Measurements from ENCODE around the gene MAPK1IP1L. TPM values are rescaled to one million over a fixed set of nuclear protein-coding genes. Genes with fewer than 3 reads are reported as not detected.

The MAPK1IP1L gene
- total and polyA plus RNA-seq, 2 experiments from 2014 or later: 79.4 to 92.5 TPM

- H3K79me2 ChIP-seq (ENCODE audit: insufficient read depth): peaks cover 54% of the 10 kb centered on the region
- 2% methylated on average over 14 of the region's 14 CpGs for WGBS, 2 experiments (ENCODE audit: low coverage in 1 of 2, low lambda C conversion rate in 2 of 2, missing lambda C conversion rate in 2 of 2)
- peak overlapping the region; percentile 100 for H3K4me2 ChIP-seq (ENCODE audit: unreplicated experiment)
- H3F3A ChIP-seq (ENCODE audit: insufficient read depth): peaks cover 30% of the 10 kb centered on the region
- peak overlapping the region; percentile 90 for H3K4me3 ChIP-seq
- TF ChIP-seq EZH2 (IDR thresholded peaks at IDR 0.05; ENCODE audit: insufficient read depth, poor library complexity, severe bottlenecking) (no peak), EZH2phosphoT487 (IDR thresholded peaks at IDR 0.05; ENCODE audit: insufficient read depth, low read depth) (no peak)
- no peaks in the 10 kb centered on the region for H3K9me2 ChIP-seq (ENCODE audit: insufficient read depth)
- H3K9me3 ChIP-seq (ENCODE audit: low read depth): no peaks in the 10 kb centered on the region
- H2AFZ ChIP-seq: 0 out of 2 replicates have a peak overlapping the region, but pooled peaks have one; percentile 1
- H3K9ac ChIP-seq: peak overlapping the region; percentile 99
- H4K20me1 ChIP-seq (ENCODE audit: insufficient read depth): peaks cover 10% of the 10 kb centered on the region
- in situ Hi-C loops (cut with MboI): no loop called here
- no peaks in the 10 kb centered on the region for H3K27me3 ChIP-seq (replicated peaks; ENCODE audit: insufficient read depth)
- H3K27ac ChIP-seq: peak overlapping the region; percentile 97
- H3K4me1 ChIP-seq (ENCODE audit: insufficient read depth): peaks cover 18% of the 10 kb centered on the region
- peak; percentile 64 for DNase-seq
- peaks cover 19% of the 10 kb centered on the region; the same call in 1 of the 2 replicates for H3K36me3 ChIP-seq (ENCODE audit: low read depth)
Measured at GRCh38 chr14:55052269-55052930, 953 bp downstream of the MAPK1IP1L start.

- TF ChIP-seq EZH2phosphoT487 (IDR thresholded peaks at IDR 0.05; ENCODE audit: insufficient read depth, low read depth) (no peak), EZH2 (IDR thresholded peaks at IDR 0.05; ENCODE audit: insufficient read depth, poor library complexity, severe bottlenecking) (no peak)
- H3K4me2 ChIP-seq (ENCODE audit: unreplicated experiment): peak overlapping the region; percentile 100
- H3K9me2 ChIP-seq (ENCODE audit: insufficient read depth): no peaks in the 10 kb centered on the region
- no peaks in the 10 kb centered on the region for H3K9me3 ChIP-seq (ENCODE audit: low read depth)
- peak overlapping the region; percentile 97 for H3K27ac ChIP-seq
- peaks cover 18% of the 10 kb centered on the region for H3K4me1 ChIP-seq (ENCODE audit: insufficient read depth)
- no peak overlapping the region for H2AFZ ChIP-seq
- H4K20me1 ChIP-seq (ENCODE audit: insufficient read depth): peaks cover 10% of the 10 kb centered on the region
- H3F3A ChIP-seq (ENCODE audit: insufficient read depth): peaks cover 29% of the 10 kb centered on the region
- WGBS, 2 experiments (ENCODE audit: low coverage in 1 of 2, low lambda C conversion rate in 2 of 2, missing lambda C conversion rate in 2 of 2): 86 to 87% methylated on average over 6 of the region's 6 CpGs
- no peak for DNase-seq
- peak overlapping the region; percentile 90 for H3K4me3 ChIP-seq
- peaks cover 23% of the 10 kb centered on the region; the same call in 1 of the 2 replicates for H3K36me3 ChIP-seq (ENCODE audit: low read depth)
- peak overlapping the region; percentile 99 for H3K9ac ChIP-seq
- H3K27me3 ChIP-seq (replicated peaks; ENCODE audit: insufficient read depth): no peaks in the 10 kb centered on the region
- peaks cover 60% of the 10 kb centered on the region for H3K79me2 ChIP-seq (ENCODE audit: insufficient read depth)
- in situ Hi-C loops (cut with MboI): no loop called here
Measured at GRCh38 chr14:55053018-55053417, 1.6 kb downstream of the MAPK1IP1L start.

GRCh38 chr14:55053500-55053899 lies 2.1 kb downstream of the MAPK1IP1L start:
- H2AFZ ChIP-seq: no peak overlapping the region
- H3K9ac ChIP-seq: no peak overlapping the region; the same call in 1 of the 2 replicates

GRCh38 chr14:55054098-55054497 lies 2.7 kb downstream of the MAPK1IP1L start:
- WGBS, 2 experiments (ENCODE audit: low coverage in 1 of 2, low lambda C conversion rate in 2 of 2, missing lambda C conversion rate in 2 of 2): 97 to 99% methylated on average over 13 of the region's 13 CpGs
- no peaks in the 10 kb centered on the region for H3K9me2 ChIP-seq (ENCODE audit: insufficient read depth)
- TF ChIP-seq EZH2 (IDR thresholded peaks at IDR 0.05; ENCODE audit: insufficient read depth, poor library complexity, severe bottlenecking) (no peak), EZH2phosphoT487 (IDR thresholded peaks at IDR 0.05; ENCODE audit: insufficient read depth, low read depth) (no peak)
- no peak for DNase-seq
- H4K20me1 ChIP-seq (ENCODE audit: insufficient read depth): peaks cover 10% of the 10 kb centered on the region
- no peak overlapping the region for H2AFZ ChIP-seq
- no peak overlapping the region for H3K4me3 ChIP-seq
- no peak overlapping the region for H3K9ac ChIP-seq
- no peaks in the 10 kb centered on the region for H3K9me3 ChIP-seq (ENCODE audit: low read depth)
- H3K4me2 ChIP-seq (ENCODE audit: unreplicated experiment): no peak overlapping the region
- in situ Hi-C loops (cut with MboI): no loop called here
- H3K36me3 ChIP-seq (ENCODE audit: low read depth): peaks cover 27% of the 10 kb centered on the region; the same call in 1 of the 2 replicates
- H3K4me1 ChIP-seq (ENCODE audit: insufficient read depth): peaks cover 18% of the 10 kb centered on the region
- peaks cover 21% of the 10 kb centered on the region for H3F3A ChIP-seq (ENCODE audit: insufficient read depth)
- no peak overlapping the region for H3K27ac ChIP-seq
- peaks cover 71% of the 10 kb centered on the region for H3K79me2 ChIP-seq (ENCODE audit: insufficient read depth)
- H3K27me3 ChIP-seq (replicated peaks; ENCODE audit: insufficient read depth): no peaks in the 10 kb centered on the region

More at GRCh38 chr14:55053500-55053899, 2.1 kb downstream of the MAPK1IP1L start:
- Histone ChIP-seq H3K4me1 (ENCODE audit: insufficient read depth) (peaks cover 18% of the 10 kb centered on the region), H3K27me3 (replicated peaks; ENCODE audit: insufficient read depth) (no peaks in the 10 kb centered on the region), H3K9me2 (ENCODE audit: insufficient read depth) (no peaks in the 10 kb centered on the region), H3K79me2 (ENCODE audit: insufficient read depth) (peaks cover 65% of the 10 kb centered on the region), H3K9me3 (ENCODE audit: low read depth) (no peaks in the 10 kb centered on the region), H3F3A (ENCODE audit: insufficient read depth) (peaks cover 25% of the 10 kb centered on the region), H3K4me2 (ENCODE audit: unreplicated experiment) (peak overlapping the region; percentile 100), H3K27ac (no peak overlapping the region), H3K36me3 (ENCODE audit: low read depth) (peaks cover 27% of the 10 kb centered on the region; the same call in 1 of the 2 replicates), H3K4me3 (peak overlapping the region; percentile 90), H4K20me1 (ENCODE audit: insufficient read depth) (peaks cover 10% of the 10 kb centered on the region)
- in situ Hi-C loops (cut with MboI): no loop called here
- WGBS, 2 experiments (ENCODE audit: low coverage in 1 of 2, low lambda C conversion rate in 2 of 2, missing lambda C conversion rate in 2 of 2): 89 to 93% methylated on average over 7 of the region's 7 CpGs
- no peak for DNase-seq
- TF ChIP-seq EZH2phosphoT487 (IDR thresholded peaks at IDR 0.05; ENCODE audit: insufficient read depth, low read depth): no peak
- no peak for TF ChIP-seq EZH2 (IDR thresholded peaks at IDR 0.05; ENCODE audit: insufficient read depth, poor library complexity, severe bottlenecking)

Data from GM23248 (cell line).